ENCODE results near the gene MYH6.

GRCh38 chr14:23380197-23380914, 27.7 kb downstream of the MYH6 start:
- TF ChIP-seq POLR2AphosphoS5 (IDR thresholded peaks at IDR 0.05; ENCODE audit: borderline replicate concordance, low read depth, low read length) = no peak
- TF ChIP-seq FOXP2 (optimal IDR thresholded peaks at IDR 0.05; ENCODE audit: control extremely low read depth, extremely low read length, insufficient read depth) = no peak
